K562 (cell line): ENCODE measurements around the gene NHLRC2. TPM values are rescaled to one million over a fixed set of nuclear protein-coding genes. Genes with fewer than 3 reads are reported as not detected.

Source experiments
- ATAC-seq: fragments of 200-7000 bp; cut with Tn5 transposase; 3 replicates; pipeline ENCODE4 v1.9.1; 2020; ENCODE audit warnings: moderate library complexity
- BruUV-seq: library from RNA; stranded (reverse); fragments of 400-500 nt; replicated peaks from 2 replicates; lab custom pipeline; 2021; lab: Mats Ljungman, UMichigan
- CTCF ChIA-PET: fragments of 300-600 bp; formaldehyde crosslinking; extraction: SDS; loops from one replicate; lab custom pipeline; 2021; ENCODE audit warnings: low intra/inter-chr PET ratio; lab: Yijun Ruan, JAX
- POLR2A ChIA-PET: fragments of 300-600, 350-650 bp; sonication (Branson Sonifier 250); formaldehyde crosslinking; extraction: SDS; loops from one replicate; lab custom pipeline; 2021; ENCODE audit warnings: antibody characterized with exemption, inconsistent platforms; lab: Yijun Ruan, JAX
- DNase-seq, 4 experiments: peaks; one replicate each; pipeline versions ENCODE4 v3.0.0 to v3.0.0-alpha.2; 2011 to 2018; ENCODE audit warnings: low spot score in 3 of 4, mixed read lengths in 3 of 4; ENCODE audit errors: extremely low read depth in 1 of 4
- FAIRE-seq: peaks from 2 replicates; lab custom pipeline; 2011; peaks lifted over from hg19 to GRCh38; lab: Jason Lieb, UNC
- H2AFZ ChIP-seq: 2 replicates; pipeline ENCODE4 v1.6.0; 2011; ENCODE audit warnings: low read depth, low read length, control low read depth, inconsistent platforms
- H3K27ac ChIP-seq: fragments of 200-600 bp; 3 replicates; pipeline ENCODE4 v1.8.0; 2011; ENCODE audit warnings: low read depth, mild to moderate bottlenecking, control low read depth, inconsistent platforms, low read length, moderate library complexity, mixed read lengths; ENCODE audit errors: extremely low read depth
- H3K27me3 ChIP-seq, 2 experiments: fragments of 300-600 bp in 1 of 2; 2 replicates in 1 of 2; 3 replicates in 1 of 2; pipeline versions ENCODE4 v1.6.0 to v1.8.0; 2011; ENCODE audit warnings: inconsistent platforms in 2 of 2, low read length in 2 of 2, mild to moderate bottlenecking in 1 of 2, mixed read lengths in 1 of 2, moderate library complexity in 1 of 2; ENCODE audit not compliant: control insufficient read depth in 2 of 2, insufficient read depth in 2 of 2
- H3K36me3 ChIP-seq: fragments of 300-600 bp; 3 replicates; pipeline ENCODE4 v1.8.0; 2011; ENCODE audit warnings: mild to moderate bottlenecking, low read length, inconsistent platforms; ENCODE audit not compliant: control insufficient read depth, insufficient read depth
- H3K4me1 ChIP-seq, 2 experiments: fragments of 200-600 bp in 1 of 2; replicated peaks in 1 of 2; 2 replicates in 1 of 2; 3 replicates in 1 of 2; pipeline versions ENCODE4 v1.5.1 to v1.8.0; 2011; ENCODE audit warnings: inconsistent platforms in 2 of 2, low read length in 2 of 2, mild to moderate bottlenecking in 1 of 2, mixed read lengths in 1 of 2, moderate library complexity in 1 of 2; ENCODE audit not compliant: control insufficient read depth in 2 of 2, insufficient read depth in 2 of 2
- H3K4me2 ChIP-seq: 2 replicates; pipeline ENCODE4 v1.6.1; 2011; ENCODE audit warnings: low read length, control low read depth, inconsistent platforms, mixed read lengths; ENCODE audit not compliant: insufficient read depth
- H3K4me3 ChIP-seq: fragments of 200-600 bp; sonication (generic), shearing (Covaris generic); 2 replicates; pipeline ENCODE4 v1.5.1; 2016; ENCODE audit warnings: control low read depth, inconsistent platforms
- H3K79me2 ChIP-seq: fragments of 200-600 bp; 3 replicates; pipeline ENCODE4 v1.8.0; 2011; ENCODE audit warnings: low read length, inconsistent platforms; ENCODE audit not compliant: control insufficient read depth, insufficient read depth
- H3K9ac ChIP-seq, 2 experiments: 2 replicates each; pipeline versions ENCODE4 v1.6.0 to v1.6.1; 2011; ENCODE audit warnings: low read depth in 2 of 2, low read length in 2 of 2, control low read depth in 1 of 2, inconsistent platforms in 1 of 2, mild to moderate bottlenecking in 1 of 2, mixed read lengths in 1 of 2; ENCODE audit not compliant: insufficient read depth in 1 of 2
- H3K9me1 ChIP-seq: one replicate; pipeline ENCODE4 v1.6.0; 2011; ENCODE audit warnings: inconsistent platforms, mild to moderate bottlenecking, low read length, moderate library complexity; ENCODE audit not compliant: control insufficient read depth, insufficient read depth
- H3K9me3 ChIP-seq: replicated peaks from 2 replicates; pipeline ENCODE4 v1.5.1; 2011; ENCODE audit warnings: low read depth, low read length, inconsistent platforms; ENCODE audit not compliant: control insufficient read depth, insufficient read depth
- H4K20me1 ChIP-seq: replicated peaks from 2 replicates; pipeline ENCODE4 v1.6.1; 2011; ENCODE audit warnings: low read length, inconsistent platforms, mixed read lengths; ENCODE audit not compliant: control insufficient read depth, insufficient read depth
- CBX2 ChIP-seq: fragments of 200-600 bp; sonication (generic); IDR thresholded peaks from one replicate; pipeline ENCODE4 v1.6.1; 2012; ENCODE audit warnings: mild to moderate bottlenecking, low read length, inconsistent platforms; ENCODE audit not compliant: insufficient read depth, poor library complexity, severe bottlenecking
- ETV1 ChIP-seq: fragments of 450-650 bp; conservative IDR thresholded peaks from 2 replicates; pipeline ENCODE4 v1.6.1; 2016; ENCODE audit warnings: missing genetic modification characterization, control low read depth, low read depth, missing compliant biosample characterization
- ETV5 ChIP-seq: sonication (generic); formaldehyde crosslinking; IDR thresholded peaks from 2 replicates; pipeline ENCODE4 v1.4.0; 2020; ENCODE audit warnings: low read depth, mild to moderate bottlenecking, missing genetic modification reagents
- HNRNPUL1 ChIP-seq: fragments of 200-400 bp; formaldehyde crosslinking; IDR thresholded peaks from 2 replicates; pipeline ENCODE4 v1.6.1; 2017; ENCODE audit warnings: low read length
- IFI16 ChIP-seq: fragments of 250-450 bp; sonication (Bioruptor Pico); IDR thresholded peaks from 2 replicates; pipeline ENCODE4 v2.1.2; 2022; ENCODE audit warnings: mild to moderate bottlenecking, inconsistent platforms
- NCOR1 ChIP-seq: fragments of 450-650 bp; IDR thresholded peaks from 2 replicates; pipeline ENCODE4 v1.6.1; 2016; ENCODE audit warnings: mild to moderate bottlenecking, moderate library complexity
- NFIX ChIP-seq: fragments of 250-450 bp; sonication (Bioruptor Pico); IDR thresholded peaks from 2 replicates; pipeline ENCODE4 v1.4.0; 2020; ENCODE audit warnings: low read depth, mild to moderate bottlenecking, moderate library complexity
- PCBP1 ChIP-seq: fragments of 200-400 bp; formaldehyde crosslinking; IDR thresholded peaks from 2 replicates; pipeline ENCODE4 v1.6.1; 2018; ENCODE audit warnings: mild to moderate bottlenecking, low read depth, low read length; ENCODE audit not compliant: poor library complexity, severe bottlenecking
- PHTF2 ChIP-seq: fragments of 250-450 bp; sonication (Bioruptor Pico); IDR thresholded peaks from 2 replicates; pipeline ENCODE4 v1.5.0; 2021; ENCODE audit warnings: mild to moderate bottlenecking
- RUNX1 ChIP-seq: sonication (generic); IDR thresholded peaks from 2 replicates; pipeline ENCODE4 v1.6.1; 2016; ENCODE audit warnings: antibody characterized with exemption, low read depth
- SRSF3 ChIP-seq: fragments of 200-400 bp; formaldehyde crosslinking; IDR thresholded peaks from 2 replicates; pipeline ENCODE4 v1.6.1; 2016; ENCODE audit warnings: mild to moderate bottlenecking, low read length, moderate library complexity; ENCODE audit not compliant: insufficient read depth
- ZNF184 ChIP-seq: sonication (generic); formaldehyde crosslinking; IDR thresholded peaks from 2 replicates; pipeline ENCODE4 v1.5.0; 2020; ENCODE audit warnings: missing genetic modification reagents
- ZNF282 ChIP-seq: sonication (generic); formaldehyde crosslinking; IDR thresholded peaks from 2 replicates; pipeline ENCODE4 v1.8.1; 2023; ENCODE audit warnings: missing genetic modification reagents
- ZNF316 ChIP-seq: fragments of 450-650 bp; IDR thresholded peaks from 2 replicates; pipeline ENCODE4 v1.6.1; 2016
- ZNF347 ChIP-seq: fragments of 450-650 bp; formaldehyde crosslinking; IDR thresholded peaks from 2 replicates; pipeline ENCODE4 v1.4.0; 2020; ENCODE audit warnings: low read depth, mild to moderate bottlenecking, moderate library complexity
- WGBS: fragments of 100-300 bp; shearing (Covaris generic); methylation state at CpG from one replicate; pipeline ENCODE4 v1.1.6; 2016; ENCODE audit warnings: low coverage, mixed read lengths; ENCODE audit not compliant: insufficient coverage; ENCODE audit errors: missing lambda C conversion rate; 5-methylcytosine and 5-hydroxymethylcytosine counted together
- in situ Hi-C: fragments of 300-500 bp; cut with MboI; formaldehyde crosslinking; loops from 4 replicates; pipeline ENCODE4 v1.15.0; 2018; ENCODE audit warnings: inconsistent platforms, mixed read lengths
- intact Hi-C: fragments of 100-400 bp; cut with micrococcal nuclease; formaldehyde crosslinking; loops from 2 replicates; pipeline ENCODE4 v1.14.2; 2022
- polyA plus RNA-seq, 8 experiments: library from polyadenylated mRNA; depleted of rRNA in 4 of 8; stranded (reverse) in 5 of 8; unstranded in 3 of 8; fragments of >200 nt; fragmentation: Nextera tagmentation in 2 of 8; fragmentation: Illumina TruSeq in 1 of 8; extraction: Ambion mirVana in 2 of 8; extraction: Trizol in 1 of 8; gene quantifications; 2 replicates each; pipeline versions ENCODE4 v1.2.1 to v1.2.3, GENCODE V29; 2011 to 2014; ENCODE audit warnings: inconsistent platforms in 1 of 8, missing spikeins in 1 of 8
- total RNA-seq, 7 experiments: library from RNA; depleted of rRNA in 6 of 7; stranded (reverse); fragments of >200 nt in 6 of 7; fragmentation: Illumina TruSeq in 2 of 7; extraction: Trizol in 2 of 7; gene quantifications; 2 replicates each; pipeline versions ENCODE4 v1.2.1 to v1.2.3, GENCODE V29; 2011 to 2021; ENCODE audit warnings: low replicate concordance in 1 of 7
- TF ChIP-seq, protein P1 (sequence below): fragments of 450-650 bp; conservative IDR thresholded peaks from 2 replicates; pipeline ENCODE4 v1.6.1; 2016; ENCODE audit warnings: missing genetic modification characterization, low read depth, mild to moderate bottlenecking, control low read depth, missing compliant biosample characterization
- TF ChIP-seq, protein P2 (sequence below): fragments of 450-650 bp; IDR thresholded peaks from 2 replicates; pipeline ENCODE4 v1.6.1; 2016; ENCODE audit warnings: low read depth, mild to moderate bottlenecking, moderate library complexity

The NHLRC2 gene
- total and polyA plus RNA-seq, 9 of the 15 experiments (the other 6 are each of a cell fraction or from before 2014, with no cell fraction given): 1.5 to 22.4 (median 10.3) TPM

DNA sequence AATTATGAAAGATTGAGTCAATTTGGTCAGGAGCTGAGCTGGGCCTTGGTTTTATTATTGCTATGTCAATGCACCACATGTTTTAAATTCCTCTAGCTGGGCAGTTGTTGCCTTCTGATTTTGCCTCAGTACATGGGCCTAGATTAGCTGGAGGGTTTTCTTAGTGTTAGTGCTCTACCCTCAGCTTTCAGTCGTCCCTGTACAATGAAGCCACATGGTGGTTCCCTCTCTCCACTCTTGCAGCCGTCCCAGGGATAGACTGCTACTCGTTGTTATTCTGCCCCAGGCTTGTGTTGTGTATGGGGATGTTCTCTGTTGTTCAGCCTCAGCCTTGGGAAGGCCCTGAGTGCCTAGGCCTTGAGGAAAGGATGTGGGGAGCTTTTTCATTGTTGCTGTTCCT is 37.0 kb downstream of the NHLRC2 start:
- ATAC-seq: no peak
- H3K9me3 ChIP-seq: no peaks in the 10 kb centered on the region

DNA sequence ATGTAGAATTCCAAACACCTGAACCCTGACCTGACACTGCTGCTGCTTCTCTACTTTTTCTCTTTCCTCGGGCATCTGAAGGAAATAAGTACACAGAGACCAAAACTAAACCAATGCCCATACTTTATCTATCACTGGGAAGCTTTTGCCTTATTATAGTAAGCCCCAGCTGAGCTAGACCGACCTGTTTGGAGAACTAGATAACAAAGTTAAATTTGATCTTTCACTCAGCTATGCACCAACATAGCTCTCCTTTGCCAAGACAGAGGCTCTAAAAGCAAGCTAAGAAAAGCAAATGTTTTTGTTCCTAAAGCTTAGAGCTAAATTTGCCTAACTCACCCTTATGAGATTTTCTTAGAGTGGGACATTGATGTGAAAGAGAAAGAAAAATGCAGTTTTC is 39.1 kb downstream of the NHLRC2 start:
- H2AFZ ChIP-seq: no peak overlapping the region
- BruUV-seq: no TSS peak
- CTCF ChIA-PET: no interaction called here
- DNase-seq: no peak
- H3K27ac ChIP-seq: no peak overlapping the region
- intact Hi-C loops: no loop called here
- in situ Hi-C loops: no loop called here
- no peak overlapping the region for H3K4me3 ChIP-seq
- no peaks in the 10 kb centered on the region for H3K27me3 ChIP-seq
- WGBS: 62% methylated on average over 2 of the region's 2 CpGs
- no peak overlapping the region for H3K9ac ChIP-seq
- FAIRE-seq: no peak
- no peaks in the 10 kb centered on the region for H3K9me1 ChIP-seq
- peaks cover 30% of the 10 kb centered on the region for H3K36me3 ChIP-seq
- no peak overlapping the region for H3K4me2 ChIP-seq
- H4K20me1 ChIP-seq: no peaks in the 10 kb centered on the region
- no peak for ATAC-seq
- H3K4me1 ChIP-seq: no peaks in the 10 kb centered on the region
- no peaks in the 10 kb centered on the region for H3K79me2 ChIP-seq
- POLR2A ChIA-PET: no interaction called here
- no peaks in the 10 kb centered on the region for H3K9me3 ChIP-seq
- TF ChIP-seq CBX2 (no peak), ETV5 (CRISPR knock-in tag) (no peak), IFI16 (CRISPR knock-in tag) (no peak), ZNF282 (CRISPR knock-in tag) (no peak), ETV1 (tag) (no peak), ZNF184 (CRISPR knock-in tag) (no peak), SRSF3 (no peak), PHTF2 (CRISPR knock-in tag) (no peak), ZNF316 (no peak), ZNF347 (CRISPR knock-in tag) (no peak), PCBP1 (no peak), RUNX1 (no peak), HNRNPUL1 (no peak)
- TF ChIP-seq, protein P1, sequence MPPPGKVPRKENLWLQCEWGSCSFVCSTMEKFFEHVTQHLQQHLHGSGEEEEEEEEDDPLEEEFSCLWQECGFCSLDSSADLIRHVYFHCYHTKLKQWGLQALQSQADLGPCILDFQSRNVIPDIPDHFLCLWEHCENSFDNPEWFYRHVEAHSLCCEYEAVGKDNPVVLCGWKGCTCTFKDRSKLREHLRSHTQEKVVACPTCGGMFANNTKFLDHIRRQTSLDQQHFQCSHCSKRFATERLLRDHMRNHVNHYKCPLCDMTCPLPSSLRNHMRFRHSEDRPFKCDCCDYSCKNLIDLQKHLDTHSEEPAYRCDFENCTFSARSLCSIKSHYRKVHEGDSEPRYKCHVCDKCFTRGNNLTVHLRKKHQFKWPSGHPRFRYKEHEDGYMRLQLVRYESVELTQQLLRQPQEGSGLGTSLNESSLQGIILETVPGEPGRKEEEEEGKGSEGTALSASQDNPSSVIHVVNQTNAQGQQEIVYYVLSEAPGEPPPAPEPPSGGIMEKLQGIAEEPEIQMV: no peak

More for the DNA sequence above, 37.0 kb downstream of the NHLRC2 start:
- Histone ChIP-seq H3K9me1 (no peaks in the 10 kb centered on the region), H4K20me1 (no peaks in the 10 kb centered on the region), H3K27ac (no peak overlapping the region), H3K36me3 (peaks cover 19% of the 10 kb centered on the region; the same call in 2 of the 3 replicates), H3K27me3 (no peaks in the 10 kb centered on the region), H2AFZ (no peak overlapping the region), H3K4me2 (no peak overlapping the region), H3K4me1 (no peaks in the 10 kb centered on the region), H3K79me2 (no peaks in the 10 kb centered on the region), H3K9ac (no peak overlapping the region), H3K4me3 (no peak overlapping the region)
- in situ Hi-C loops (no loop called here), intact Hi-C loops (no loop called here)
- TF ChIP-seq NFIX (CRISPR knock-in tag): no peak
- TF ChIP-seq NCOR1: no peak
- TF ChIP-seq, protein P2, sequence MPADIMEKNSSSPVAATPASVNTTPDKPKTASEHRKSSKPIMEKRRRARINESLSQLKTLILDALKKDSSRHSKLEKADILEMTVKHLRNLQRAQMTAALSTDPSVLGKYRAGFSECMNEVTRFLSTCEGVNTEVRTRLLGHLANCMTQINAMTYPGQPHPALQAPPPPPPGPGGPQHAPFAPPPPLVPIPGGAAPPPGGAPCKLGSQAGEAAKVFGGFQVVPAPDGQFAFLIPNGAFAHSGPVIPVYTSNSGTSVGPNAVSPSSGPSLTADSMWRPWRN: no peak
- no peak for TF ChIP-seq ETV5 (CRISPR knock-in tag)
- CTCF ChIA-PET: no interaction called here
- POLR2A ChIA-PET: interaction anchor here (0.8 to 1.3 kb wide), 2 partner anchors 16 to 20 kb away, joined by 3 read pairs; no protein-coding TSS in a partner anchor
- 80% methylated on average over 3 of the region's 3 CpGs for WGBS
- FAIRE-seq: no peak
- BruUV-seq: no TSS peak
- no peak for DNase-seq
